ENCODE measurements around the gene ERBB2.

Gene ERBB2

DNA sequence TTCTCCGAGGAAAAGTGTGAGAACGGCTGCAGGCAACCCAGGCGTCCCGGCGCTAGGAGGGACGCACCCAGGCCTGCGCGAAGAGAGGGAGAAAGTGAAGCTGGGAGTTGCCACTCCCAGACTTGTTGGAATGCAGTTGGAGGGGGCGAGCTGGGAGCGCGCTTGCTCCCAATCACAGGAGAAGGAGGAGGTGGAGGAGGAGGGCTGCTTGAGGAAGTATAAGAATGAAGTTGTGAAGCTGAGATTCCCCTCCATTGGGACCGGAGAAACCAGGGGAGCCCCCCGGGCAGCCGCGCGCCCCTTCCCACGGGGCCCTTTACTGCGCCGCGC, at the start of gene ERBB2:
ERBB2 (plus strand) TSS at position 247 of the 330 bp plus-strand sequence. CDS start 175 bp downstream, outside the sequence.
- no peak for DNase-seq

DNA sequence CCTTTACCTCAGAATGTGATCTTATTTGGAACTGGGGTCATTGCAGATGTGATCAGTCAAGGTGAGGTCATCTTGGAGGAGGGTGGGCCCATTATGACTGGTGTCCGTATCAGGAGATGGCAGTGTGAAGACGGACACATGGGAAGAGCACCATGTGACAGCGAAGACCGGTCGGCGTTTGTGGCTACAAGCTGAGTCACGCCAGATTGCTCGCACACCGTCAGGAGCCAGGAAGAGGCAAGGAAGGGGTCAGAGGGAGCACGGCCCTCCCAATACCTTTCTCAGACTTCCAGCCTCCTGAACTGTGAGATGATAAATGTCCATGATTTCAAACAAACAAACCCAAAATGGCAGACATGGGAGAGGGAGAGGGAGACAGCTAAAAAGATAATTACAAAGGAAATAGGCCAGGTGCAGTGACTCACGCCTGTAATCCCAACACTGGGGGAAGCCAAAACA, 49.7 kb upstream of the ERBB2 start:
- no peak for DNase-seq

DNA sequence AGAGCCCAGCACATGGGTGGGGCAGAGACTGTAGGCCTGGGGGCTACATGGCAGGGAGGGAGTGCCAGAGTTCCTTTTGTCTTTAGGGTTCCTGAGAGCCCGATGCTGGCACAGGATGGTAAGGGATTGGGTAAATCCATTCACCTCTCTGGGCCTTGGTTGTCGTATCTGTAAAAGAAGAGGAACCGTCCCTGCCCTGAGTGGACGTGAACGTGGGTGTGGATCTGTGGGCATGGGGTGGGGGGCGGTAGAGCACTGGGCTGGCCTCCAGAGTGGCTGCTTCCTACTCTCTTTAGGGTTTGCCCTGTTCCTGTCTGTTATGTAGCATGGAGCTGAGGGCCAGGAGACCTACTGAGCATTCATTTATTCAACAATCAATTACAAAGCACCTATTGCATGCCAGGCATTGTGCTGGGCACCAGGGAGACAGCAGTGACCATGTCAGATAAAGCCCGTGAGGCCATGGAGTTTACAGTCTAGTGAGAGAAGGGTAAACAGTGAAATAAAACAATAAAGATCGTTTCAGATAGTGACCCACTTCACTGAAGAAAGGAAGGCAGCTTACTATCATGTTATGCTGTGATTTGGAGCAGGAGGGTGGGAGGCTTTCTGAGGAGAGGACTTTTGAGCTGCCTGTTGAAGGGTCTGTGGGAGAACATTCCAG, 47.8 kb upstream of the ERBB2 start:
- no peak for DNase-seq

DNA sequence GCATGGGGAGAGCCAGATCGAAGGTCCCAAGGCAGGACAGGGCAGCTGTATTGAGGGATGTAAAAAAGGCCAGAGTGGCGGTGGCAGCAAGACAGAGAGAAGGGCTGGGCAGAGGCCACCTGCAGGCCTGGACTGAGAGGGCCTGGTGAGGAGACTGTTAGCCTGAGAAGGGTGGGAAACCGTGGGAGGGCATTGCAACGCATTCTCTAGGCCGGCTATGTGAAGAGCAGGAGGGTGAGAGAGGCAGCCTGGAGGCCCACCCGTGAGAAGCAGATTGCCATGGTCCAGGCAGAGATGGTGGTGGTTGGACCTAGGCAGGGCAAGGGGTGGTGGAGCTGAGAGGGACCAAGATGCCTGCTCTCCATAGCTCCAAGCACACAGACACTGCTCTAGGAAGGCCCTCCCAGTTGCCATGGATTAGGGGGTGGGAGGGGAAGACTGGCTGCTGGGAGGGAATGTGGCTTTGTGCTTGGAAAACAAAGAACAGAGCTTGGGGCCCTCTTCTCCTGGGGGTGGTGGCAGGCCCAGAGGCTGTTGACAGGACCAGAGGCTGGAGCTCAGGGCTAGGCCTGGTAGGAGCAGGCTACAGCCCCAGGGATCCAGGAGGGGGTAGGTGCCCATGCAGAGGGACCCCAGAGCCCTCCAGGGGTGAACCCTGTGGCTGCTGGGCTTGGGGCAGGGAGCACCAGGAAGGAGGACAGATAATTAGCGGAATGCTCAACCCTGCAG, 47.1 kb upstream of the ERBB2 start:
- no peak for DNase-seq

DNA sequence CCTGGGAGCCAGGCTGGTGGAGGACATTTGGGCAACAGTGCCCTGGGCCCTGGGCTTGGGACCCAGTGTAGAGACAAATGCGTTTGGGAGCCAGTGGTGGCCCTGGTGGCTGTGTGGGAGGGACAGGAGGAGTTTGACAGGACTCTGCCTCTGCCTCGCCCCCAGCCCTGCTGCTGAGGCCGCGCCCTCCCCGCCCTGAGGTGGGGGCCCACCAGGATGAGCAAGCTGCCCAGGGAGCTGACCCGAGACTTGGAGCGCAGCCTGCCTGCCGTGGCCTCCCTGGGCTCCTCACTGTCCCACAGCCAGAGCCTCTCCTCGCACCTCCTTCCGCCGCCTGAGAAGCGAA, 46.6 kb upstream of the ERBB2 start:
- no peak for DNase-seq

DNA sequence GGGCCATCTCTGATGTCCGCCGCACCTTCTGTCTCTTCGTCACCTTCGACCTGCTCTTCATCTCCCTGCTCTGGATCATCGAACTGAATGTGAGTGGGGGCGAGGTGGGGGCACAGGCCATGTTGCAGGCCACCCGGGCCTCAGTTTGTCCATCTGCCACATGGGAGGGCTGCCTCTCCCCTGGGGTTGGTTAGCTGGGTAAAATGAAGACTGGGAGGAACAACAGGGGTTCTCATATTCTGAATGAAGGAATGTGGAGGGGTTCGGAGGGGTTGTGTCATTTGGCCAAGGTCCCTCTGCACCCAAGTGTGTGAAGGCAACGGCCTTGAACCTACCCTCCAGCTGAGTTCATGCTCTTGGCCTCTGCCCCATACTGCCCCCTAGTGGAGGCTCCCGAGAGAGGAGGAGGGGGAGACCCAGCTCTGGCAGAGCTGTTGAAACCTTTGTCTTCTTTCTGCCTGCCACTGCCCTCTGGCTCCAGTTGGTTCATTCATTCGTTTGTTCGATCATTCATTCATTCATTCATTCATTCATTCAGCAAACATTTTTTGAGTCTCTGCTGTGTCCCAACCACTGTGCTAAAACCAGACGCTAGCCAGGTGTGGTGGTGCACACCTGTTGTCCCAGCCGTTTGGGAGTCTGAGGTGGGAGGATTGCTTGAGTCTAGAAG, 46.1 kb upstream of the ERBB2 start:
- peak; percentile 91 for DNase-seq

DNA sequence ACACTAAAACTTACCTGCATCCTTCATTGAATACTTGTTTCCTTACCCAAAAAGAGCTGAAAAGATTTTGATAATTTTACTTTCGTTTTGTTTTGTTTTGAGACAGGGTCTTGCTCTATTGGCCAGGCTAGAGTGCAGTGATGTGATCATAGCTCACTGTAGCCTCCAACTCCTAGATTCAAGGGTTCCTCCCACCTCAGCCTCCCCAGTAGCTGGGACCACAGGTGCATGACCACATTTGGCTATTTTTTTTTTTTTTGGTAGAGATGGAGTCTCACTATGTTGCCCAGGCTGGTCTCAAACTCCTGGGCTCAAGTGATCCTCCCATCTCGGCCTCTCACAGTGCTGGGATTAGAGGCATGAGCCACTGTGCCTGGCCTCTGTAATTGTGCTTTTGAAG, 44.8 kb upstream of the ERBB2 start:
- DNase-seq = no peak

DNA sequence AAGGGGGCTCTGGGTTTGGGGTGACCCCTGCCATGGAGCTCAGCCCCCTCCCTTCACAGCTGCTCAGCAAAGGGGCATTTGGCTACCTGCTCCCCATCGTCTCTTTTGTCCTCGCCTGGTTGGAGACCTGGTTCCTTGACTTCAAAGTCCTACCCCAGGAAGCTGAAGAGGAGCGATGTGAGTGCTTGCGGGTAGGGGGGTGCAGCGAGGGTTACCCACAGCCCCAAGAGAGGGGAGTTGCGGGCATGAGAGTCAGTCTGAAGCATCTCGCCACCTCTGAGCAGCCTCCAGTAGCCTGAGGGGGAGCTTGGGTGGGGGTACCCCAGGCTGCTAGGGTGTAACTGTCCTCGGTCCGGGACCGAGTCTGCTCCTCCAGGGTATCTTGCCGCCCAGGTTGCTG, 41.5 kb upstream of the ERBB2 start:
- no peak for DNase-seq

DNA sequence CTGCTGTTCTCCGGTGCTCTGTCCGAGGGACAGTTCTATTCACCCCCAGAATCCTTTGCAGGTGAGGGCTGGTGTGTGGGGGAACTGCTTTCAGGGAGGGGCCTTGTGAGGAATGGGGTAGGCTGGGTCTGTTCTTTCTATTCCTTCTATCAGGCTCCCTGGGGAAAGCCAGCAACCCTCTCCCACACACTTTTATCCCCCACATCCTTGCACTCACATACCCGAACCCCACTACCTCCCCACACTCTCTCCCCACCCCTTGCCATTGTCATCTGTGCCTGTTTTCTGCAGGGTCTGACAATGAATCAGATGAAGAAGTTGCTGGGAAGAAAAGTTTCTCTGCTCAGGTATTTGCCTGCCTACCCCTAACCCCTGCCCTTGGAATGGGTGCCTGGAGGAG, 41.1 kb upstream of the ERBB2 start:
- DNase-seq = no peak

DNA sequence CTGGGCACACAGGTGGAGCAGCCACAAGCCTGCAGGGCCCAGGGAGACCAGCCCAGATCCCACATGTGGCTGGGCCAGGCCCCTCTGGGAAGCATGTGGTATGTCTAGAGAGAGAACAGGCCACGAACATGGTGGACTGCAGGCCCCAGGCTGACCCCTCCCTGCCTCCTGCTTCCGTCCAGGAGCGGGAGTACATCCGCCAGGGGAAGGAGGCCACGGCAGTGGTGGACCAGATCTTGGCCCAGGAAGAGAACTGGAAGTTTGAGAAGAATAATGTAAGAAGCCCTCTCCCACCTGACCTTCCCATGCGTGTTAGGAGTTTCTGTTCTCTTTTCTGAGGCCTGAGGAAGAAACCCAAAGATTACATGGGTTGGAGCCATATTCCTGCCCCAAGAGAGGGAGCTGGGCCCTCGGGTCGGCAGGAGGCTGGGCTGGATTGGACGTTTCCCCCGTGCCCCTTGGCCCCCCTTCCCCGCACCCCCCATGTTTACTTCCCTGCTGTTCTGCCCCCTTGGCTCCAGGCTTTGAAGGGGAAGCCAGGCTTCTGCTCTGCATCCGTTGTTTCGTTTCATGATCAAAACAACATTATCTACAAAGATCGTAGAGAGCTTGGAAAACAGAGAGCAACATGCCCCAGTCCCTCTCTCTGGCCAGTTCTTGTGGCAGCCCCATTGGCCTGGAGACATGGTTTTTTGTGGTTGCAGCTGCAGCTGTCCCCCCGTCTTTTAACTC, 40.4 kb upstream of the ERBB2 start:
- no peak for DNase-seq

DNA sequence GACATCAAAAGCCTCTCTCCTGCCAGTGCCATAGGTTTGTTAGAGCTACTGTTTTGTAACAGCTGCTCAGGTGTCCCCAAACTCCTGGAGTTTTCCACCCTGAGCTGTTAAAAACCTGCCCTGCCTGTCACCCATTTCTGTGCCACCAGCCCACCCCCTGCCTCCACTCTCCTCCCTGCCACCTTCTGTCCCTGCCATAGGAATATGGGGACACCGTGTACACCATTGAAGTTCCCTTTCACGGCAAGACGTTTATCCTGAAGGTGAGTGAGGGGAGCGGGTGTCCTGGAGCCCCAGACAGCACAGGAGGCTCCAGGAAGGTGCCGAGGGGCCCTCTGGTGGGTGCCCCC, 39.9 kb upstream of the ERBB2 start:
- no peak for DNase-seq

DNA sequence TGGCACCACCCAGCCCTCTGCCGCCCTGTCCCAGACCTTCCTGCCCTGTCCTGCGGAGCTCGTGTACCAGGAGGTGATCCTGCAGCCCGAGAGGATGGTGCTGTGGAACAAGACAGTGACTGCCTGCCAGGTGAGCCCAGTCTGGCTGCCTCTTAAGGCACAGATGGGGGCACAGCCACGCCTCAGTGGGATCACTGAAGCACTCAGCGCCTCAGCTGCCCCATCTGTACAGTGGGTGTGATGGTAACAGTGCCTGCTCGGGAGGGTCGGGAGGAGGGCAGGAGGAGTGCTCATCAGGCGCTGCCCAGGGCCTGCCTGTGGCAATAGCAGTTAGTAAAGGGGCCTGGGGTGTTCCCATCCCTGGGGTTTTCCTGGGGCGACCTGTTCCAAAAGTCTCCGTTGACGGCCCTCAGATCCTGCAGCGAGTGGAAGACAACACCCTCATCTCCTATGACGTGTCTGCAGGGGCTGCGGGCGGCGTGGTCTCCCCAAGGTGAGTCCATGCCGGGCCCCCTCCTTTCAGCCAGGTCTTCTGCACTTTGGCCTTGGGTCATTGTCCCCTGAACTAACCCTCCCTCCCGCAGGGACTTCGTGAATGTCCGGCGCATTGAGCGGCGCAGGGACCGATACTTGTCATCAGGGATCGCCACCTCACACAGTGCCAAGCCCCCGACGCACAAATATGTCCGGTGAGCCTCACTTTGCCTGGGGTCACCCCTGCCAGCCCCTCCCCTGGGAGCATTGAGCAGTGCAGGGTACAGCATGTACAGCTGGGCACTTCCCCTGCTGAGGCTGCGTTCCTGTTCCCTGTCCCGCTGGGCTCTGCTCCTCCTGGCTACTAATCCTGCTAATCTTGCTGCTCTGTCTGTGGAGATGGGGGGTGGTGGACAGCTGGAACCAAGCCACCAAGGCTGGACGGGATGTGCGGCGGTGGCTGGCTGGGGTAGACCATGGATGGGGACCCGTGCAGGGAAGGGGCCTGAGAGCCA, 39.2 kb upstream of the ERBB2 start:
- no peak for DNase-seq

DNA sequence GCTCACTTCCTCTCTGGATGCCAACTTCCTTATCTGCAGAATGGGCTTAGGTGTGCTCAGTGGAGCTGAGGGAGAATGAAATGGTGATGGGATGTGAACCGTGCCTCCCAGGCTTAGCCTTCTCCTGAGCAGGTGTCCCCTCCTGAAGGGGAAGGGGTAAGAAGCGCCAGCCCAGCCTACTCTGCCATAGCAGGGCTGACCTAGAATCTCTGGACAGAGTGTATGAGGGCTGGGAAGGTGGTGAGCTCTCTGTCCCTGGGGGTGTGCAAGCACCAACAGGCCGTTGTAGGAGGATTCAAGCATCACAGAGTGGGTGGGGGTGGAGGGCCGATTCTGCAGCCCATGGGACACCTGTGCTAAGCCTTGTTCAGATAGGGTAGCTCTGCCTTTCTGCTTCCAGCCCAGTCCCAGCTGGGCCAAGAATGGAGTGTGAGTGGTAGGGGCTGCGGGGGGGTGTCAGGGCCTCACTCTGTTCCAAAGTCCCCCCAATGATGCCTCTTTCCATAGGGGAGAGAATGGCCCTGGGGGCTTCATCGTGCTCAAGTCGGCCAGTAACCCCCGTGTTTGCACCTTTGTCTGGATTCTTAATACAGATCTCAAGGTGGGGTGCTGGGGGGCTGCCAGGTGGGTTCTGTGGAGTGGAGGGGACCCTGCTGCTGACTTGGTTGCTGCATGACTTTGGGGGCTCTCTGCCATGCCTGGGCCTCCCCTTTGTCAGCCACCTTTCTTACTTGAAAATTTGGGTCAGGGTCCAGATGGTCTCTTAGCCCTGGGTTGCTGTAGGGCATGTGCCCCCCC, 37.9 kb upstream of the ERBB2 start:
- DNase-seq = no peak

DNA sequence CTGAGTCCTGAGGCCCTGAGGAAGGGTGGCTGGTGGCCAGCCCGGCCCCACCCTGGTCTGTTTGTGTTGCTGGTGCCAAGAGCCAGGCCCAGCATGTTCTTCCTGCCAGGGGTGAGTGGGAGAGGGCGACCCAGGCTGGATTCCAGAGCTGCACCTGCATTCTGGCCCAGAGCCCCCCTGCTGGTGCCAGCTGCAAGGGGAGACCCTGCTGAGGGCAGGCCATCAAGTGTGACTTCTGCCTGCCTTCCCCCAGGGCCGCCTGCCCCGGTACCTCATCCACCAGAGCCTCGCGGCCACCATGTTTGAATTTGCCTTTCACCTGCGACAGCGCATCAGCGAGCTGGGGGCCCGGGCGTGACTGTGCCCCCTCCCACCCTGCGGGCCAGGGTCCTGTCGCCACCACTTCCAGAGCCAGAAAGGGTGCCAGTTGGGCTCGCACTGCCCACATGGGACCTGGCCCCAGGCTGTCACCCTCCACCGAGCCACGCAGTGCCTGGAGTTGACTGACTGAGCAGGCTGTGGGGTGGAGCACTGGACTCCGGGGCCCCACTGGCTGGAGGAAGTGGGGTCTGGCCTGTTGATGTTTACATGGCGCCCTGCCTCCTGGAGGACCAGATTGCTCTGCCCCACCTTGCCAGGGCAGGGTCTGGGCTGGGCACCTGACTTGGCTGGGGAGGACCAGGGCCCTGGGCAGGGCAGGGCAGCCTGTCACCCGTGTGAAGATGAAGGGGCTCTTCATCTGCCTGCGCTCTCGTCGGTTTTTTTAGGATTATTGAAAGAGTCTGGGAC, 37.1 kb upstream of the ERBB2 start:
- DNase-seq = no peak

DNA sequence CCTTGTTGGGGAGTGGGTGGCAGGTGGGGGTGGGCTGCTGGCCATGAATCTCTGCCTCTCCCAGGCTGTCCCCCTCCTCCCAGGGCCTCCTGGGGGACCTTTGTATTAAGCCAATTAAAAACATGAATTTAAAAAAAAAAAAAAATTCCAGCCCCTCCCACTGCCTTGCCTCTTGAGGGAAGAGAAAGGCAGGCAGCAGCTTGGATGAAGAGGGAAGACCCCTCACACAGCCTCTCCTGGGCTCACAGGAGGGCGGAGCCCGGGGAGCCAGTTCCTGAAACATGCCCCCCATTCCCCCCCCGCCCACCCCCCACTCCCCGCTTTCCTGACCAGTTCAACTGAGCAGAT, 36.5 kb upstream of the ERBB2 start:
- no peak for DNase-seq

DNA sequence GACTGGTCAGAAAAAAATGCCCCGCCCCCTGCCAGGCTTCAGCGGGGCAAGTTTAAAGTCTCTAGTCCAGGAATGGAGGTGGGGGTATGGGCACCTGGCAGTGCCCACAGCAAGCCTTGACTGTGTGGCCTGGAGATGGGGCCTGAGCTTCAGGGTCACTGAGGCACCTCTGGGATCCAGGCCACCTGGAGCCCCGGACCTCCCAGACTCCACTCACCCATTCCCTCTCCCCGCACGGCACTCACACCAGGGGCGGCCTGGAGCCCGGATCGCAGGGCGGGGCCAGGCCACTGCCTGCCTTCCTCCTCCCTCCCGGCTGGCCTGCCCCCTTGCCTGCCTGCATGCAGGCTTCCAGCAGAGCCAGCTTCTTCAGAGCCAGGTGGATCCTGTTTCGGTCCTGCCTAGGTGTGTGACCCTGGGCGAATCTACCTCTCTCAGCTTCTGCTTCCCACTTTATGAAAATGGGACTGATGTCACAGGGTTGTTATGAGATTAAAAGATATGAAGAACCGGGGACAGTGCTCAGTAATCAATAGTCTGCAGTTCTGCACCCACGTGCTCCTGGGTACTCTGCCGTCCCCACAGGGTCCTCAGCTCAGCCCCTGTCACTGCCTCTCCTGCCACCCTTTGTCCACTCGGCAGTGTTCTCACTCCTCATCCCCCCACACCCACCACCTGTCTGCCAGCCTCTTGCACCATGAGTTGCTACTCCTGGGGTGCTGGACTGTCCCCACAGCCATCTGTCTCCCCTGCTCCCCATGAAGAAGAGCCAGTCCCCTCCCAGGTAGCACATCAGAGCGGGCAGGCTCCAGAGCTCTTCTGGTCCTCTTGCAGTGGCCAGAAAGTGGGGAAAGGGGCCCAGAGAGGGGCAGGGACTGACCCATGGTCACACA, 35.9 kb upstream of the ERBB2 start:
- no peak for DNase-seq

DNA sequence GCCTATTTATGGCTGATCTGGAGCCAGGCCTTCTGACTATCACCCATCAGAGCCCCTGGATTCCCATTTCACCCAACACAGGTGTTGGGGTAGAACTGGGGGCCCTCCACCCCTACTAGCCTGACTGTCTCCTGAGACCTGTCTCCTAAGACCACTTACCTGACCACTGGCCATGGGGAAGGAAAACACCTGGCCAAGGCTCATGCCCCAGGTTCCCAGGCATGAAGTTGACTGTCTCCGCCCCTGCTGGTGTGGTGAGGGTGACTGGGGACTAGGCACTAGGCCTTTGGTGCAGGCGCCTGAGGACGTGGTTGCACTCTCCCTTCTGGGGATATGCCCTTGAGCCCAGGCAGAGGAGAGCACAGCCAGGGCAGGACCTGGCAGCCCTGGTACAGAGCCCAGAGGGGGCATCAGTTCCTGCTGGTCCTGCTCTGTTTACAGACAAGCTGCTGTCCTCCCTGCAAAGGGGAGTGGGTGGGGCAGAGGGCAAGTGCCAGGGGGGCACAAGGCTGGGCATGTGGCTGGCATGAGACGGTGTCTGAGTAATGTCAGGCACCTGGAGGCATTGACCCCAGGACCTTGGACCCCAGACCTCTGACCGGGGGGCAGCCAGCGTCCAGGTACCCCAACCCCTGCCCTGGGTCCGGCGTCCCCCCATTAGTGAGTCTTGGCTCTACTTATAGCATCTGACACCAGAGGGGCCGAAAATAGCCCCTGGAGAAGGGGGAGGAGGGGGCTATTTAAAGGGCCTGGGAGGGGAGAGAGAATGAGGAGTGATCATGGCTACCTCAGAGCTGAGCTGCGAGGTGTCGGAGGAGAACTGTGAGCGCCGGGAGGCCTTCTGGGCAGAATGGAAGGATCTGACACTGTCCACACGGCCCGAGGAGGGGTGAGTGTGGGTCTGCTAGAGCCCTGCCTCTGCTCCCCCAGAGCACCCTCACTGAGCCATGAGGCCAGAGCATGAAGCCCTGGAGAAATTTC, 35.0 kb upstream of the ERBB2 start, which contains the start of gene TCAP:
TCAP (plus strand) TSS at position 769 of the 981 bp plus-strand sequence; CDS start at position 780, 11 bp downstream.
- no peak for DNase-seq

DNA sequence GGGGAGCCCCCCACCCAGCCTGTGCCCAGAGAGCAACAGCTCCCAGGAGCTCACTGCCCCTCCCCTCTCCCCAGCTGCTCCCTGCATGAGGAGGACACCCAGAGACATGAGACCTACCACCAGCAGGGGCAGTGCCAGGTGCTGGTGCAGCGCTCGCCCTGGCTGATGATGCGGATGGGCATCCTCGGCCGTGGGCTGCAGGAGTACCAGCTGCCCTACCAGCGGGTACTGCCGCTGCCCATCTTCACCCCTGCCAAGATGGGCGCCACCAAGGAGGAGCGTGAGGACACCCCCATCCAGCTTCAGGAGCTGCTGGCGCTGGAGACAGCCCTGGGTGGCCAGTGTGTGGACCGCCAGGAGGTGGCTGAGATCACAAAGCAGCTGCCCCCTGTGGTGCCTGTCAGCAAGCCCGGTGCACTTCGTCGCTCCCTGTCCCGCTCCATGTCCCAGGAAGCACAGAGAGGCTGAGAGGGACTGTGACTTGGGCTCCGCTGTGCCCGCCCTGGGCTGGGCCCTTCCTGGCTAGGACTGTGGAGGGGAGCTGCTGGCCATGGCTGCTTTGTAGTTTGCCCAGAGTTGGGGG, 34.1 kb upstream of the ERBB2 start:
- DNase-seq = no peak

Measured in activated CD4-positive, alpha-beta T cell treated with anti-CD3 and anti-CD28 coated beads for 48 hours (primary cell).